UCSD-AML1 (cell line): ENCODE results near the gene LAMC3.
A peak's percentile ranks its signal among the peaks of the same experiment; 100 is the strongest.

Experiments used
- DNase-seq: peaks from one replicate; lab custom pipeline; 2025; ENCODE audit not compliant: unreplicated experiment; lab: John Stamatoyannopoulos, UW

LAMC3 gene

DNA sequence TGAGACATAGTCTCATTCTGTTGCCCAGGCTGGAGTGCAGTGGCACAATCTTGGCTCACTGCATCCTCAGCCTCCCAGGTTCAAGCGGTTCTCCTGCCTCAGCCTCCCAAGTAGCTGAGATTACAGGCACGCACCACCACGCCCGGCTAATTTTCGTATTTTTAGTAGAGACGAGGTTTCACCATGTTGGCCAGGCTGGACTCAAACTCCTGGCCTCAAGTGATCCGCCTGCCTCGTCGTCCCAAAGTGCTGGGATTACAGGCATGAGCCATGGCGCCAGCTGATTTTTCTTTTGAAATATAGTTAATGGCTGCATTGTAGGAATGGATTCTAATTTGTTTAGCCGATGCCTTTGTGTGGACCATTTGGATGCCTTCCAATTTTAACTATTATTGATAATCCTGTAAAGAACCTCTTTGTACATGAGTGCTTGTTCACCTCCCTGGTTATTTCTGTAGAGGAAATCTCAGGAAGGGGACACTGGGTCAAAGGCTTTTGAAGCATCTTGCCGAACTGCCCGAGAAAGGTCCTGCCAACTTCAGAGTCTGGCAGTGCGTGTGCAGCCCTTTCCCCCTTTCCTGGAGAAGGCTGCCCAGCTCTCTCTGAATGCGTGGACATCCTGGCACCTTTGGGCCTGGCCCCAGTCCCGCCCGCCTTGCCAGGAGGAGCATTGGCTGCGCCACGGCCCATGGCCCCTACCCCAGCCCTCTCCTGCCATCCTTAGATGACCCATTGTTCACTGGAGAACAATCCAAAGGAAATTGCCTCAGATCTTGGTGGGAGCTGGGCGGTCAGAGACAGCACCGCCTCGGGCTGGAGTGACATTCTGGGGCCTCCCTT, 107.5 kb downstream of the LAMC3 start:
- DNase-seq = no peak

DNA sequence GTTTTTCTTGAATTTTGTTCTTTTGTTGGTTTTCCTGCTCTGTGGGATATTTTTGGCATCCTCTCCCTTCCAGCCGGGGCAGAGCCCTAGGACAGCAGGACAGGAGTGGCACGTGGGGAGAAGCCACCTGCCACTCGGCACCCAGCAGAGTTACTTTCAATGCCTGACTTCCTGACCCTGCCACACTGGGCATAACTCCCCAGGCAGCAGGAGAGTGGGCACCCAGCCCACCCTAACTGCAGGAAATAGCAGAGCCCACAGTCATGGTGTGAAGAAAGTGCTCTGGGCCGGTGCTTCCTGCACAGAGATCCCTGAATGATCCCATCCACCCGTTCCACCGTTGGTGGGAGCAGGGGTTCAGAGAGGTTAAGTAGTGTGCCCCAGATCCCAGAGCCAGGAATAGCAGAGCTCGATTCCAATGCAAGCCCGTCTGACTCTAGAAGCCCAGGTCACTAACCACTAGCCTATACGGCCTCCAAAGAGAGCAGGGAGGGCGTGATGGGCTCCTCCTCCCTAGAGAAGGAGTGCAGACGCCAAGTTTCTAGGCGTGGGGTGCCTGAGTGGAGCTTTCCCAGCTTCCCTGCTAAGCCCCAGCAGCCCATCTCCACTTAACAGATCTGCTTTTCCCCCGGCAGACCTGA, 108.3 kb downstream of the LAMC3 start:
- DNase-seq = no peak

DNA sequence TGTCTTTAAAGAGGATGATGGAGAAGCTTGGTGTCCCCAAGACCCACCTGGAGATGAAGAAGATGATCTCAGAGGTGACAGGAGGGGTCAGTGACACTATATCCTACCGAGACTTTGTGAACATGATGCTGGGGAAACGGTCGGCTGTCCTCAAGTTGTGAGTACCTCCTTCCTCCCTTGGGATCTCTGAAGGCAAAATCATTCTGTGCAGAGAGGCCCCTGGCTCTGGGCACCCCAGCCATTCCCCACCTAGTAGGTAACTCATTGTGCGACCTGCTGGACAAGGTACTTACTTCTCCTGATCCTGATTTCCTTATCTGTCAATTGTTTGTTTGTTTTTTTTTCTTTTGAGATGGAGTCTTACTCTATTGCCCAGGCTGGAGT, 108.8 kb downstream of the LAMC3 start:
- no peak for DNase-seq

DNA sequence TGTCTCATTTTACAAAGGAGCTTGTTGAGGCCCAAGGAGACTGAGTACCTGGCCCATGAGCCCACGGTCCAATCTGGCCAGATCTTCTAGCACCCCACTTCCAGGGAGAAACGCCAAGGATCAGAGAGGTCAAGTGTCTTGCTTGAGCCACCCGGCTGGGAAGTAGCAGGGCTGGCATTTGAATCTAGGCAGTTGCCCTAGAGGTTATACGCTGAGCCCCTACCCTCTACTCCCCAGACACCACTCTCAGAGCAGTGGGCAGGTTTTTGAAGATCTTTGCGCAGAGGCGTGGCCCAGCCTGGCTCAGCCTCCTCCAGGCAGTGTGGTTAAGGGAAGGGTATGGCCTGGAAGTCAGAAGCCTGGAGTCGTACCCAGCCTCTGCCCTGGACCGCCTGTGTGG, 110.6 kb downstream of the LAMC3 start:
- DNase-seq = no peak

DNA sequence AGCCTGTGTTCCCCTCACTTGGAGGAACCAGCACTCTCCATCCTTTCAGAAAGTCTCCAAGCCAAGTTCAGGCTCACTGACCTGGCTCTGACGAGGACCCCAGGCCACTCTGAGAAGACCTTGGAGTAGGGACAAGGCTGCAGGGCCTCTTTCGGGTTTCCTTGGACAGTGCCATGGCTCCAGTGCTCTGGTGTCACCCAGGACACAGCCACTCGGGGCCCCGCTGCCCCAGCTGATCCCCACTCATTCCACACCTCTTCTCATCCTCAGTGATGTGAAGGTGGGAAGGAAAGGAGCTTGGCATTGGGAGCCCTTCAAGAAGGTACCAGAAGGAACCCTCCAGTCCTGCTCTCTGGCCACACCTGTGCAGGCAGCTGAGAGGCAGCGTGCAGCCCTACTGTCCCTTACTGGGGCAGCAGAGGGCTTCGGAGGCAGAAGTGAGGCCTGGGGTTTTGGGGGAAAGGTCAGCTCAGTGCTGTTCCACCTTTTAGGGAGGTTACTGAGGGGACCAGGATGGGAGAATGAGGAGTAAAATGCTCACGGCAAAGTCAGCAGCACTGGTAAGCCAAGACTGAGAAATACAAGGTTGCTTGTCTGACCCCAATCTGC, 111.8 kb downstream of the LAMC3 start:
- no peak for DNase-seq

- DNase-seq = no peak
These were observed 112.4 kb downstream of the LAMC3 start for GRCh38 chr9:131121346-131121745.

- no peak for DNase-seq
These were observed 113.2 kb downstream of the LAMC3 start for GRCh38 chr9:131122158-131122557.

GRCh38 chr9:131125038-131125287, 116.0 kb downstream of the LAMC3 start:
- no peak for DNase-seq

- DNase-seq = peak; percentile 99
These were observed 116.5 kb downstream of the LAMC3 start, which contains the start of gene NUP214 for GRCh38 chr9:131125288-131126058. TSS of gene NUP214 (plus strand) at chr9:131125586. CDS start at chr9:131125705, 119 bp downstream.

GRCh38 chr9:131126059-131126426, 117.1 kb downstream of the LAMC3 start:
- DNase-seq = no peak

DNA sequence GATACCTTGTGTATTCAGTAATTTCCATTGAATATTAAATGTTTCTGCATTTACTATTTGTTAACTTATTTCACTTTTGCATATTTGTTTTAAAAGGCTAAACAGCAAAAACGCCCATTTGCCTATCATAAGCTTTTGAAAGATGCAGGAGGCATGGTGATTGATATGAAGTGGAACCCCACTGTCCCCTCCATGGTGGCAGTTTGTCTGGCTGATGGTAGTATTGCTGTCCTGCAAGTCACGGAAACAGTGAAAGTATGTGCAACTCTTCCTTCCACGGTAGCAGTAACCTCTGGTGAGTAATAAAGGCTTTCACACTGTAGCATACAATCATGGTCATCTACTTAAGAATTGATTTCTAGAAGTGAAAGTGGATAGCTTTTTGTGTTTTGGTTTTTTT, 120.2 kb downstream of the LAMC3 start:
- no peak for DNase-seq

- DNase-seq = no peak
These were observed 129.7 kb downstream of the LAMC3 start for GRCh38 chr9:131138676-131139075.

DNA sequence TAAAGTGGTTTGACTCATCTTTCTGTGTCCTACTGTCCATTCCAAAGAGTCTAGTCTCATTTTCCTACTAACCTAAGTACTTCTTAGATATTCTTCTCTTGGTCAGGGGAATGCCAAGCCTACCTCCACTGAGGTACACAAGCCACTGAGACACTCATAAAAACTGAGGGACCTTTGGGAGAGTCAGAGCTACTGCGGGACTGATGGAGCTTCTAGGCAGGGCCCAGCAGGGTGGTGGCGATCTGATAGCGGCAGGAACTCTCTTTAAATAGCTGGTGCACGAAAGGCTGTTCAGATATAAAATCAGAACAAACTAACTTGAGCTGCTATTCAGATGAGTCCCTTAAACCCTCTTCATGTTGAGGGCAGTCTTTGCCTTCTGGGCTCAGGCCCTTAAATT, 131.1 kb downstream of the LAMC3 start:
- DNase-seq = no peak

- DNase-seq = no peak
These were observed 131.6 kb downstream of the LAMC3 start for GRCh38 chr9:131140550-131140949.

- DNase-seq = no peak
These were observed 133.2 kb downstream of the LAMC3 start for GRCh38 chr9:131142160-131142559.
